KMS-11 (cell line): ENCODE results near the gene COL5A1.

ENCODE experiments used
- H2AFZ ChIP-seq: fragments of 200-600 bp; sonication (generic); 2 replicates; pipeline ENCODE4 v1.6.1; 2016; ENCODE audit warnings: antibody characterized with exemption, mixed run types, low read depth
- H3K27ac ChIP-seq: fragments of 200-600 bp; sonication (generic); 2 replicates; pipeline ENCODE4 v1.6.1; 2016; ENCODE audit warnings: mild to moderate bottlenecking, mixed run types
- H3K27me3 ChIP-seq: fragments of 200-600 bp; sonication (generic); 2 replicates; pipeline ENCODE4 v1.6.1; 2017; ENCODE audit warnings: mild to moderate bottlenecking, low read depth, mixed run types, moderate library complexity; ENCODE audit not compliant: insufficient read depth
- H3K36me3 ChIP-seq: fragments of 200-600 bp; sonication (generic); 2 replicates; pipeline ENCODE4 v1.6.1; 2017; ENCODE audit warnings: mild to moderate bottlenecking, mixed run types; ENCODE audit not compliant: insufficient read depth
- H3K4me1 ChIP-seq: fragments of 200-600 bp; sonication (generic); 2 replicates; pipeline ENCODE4 v1.6.1; 2016; ENCODE audit warnings: mild to moderate bottlenecking, low read depth, mixed run types; ENCODE audit not compliant: poor library complexity, severe bottlenecking
- H3K4me2 ChIP-seq: fragments of 200-600 bp; sonication (generic); 2 replicates; pipeline ENCODE4 v1.7.0; 2016; ENCODE audit warnings: mild to moderate bottlenecking, mixed run types
- H3K4me3 ChIP-seq: fragments of 200-600 bp; sonication (generic); IDR thresholded peaks from 2 replicates; pipeline ENCODE4 v1.6.1; 2017; ENCODE audit warnings: low read depth, low read length, mixed read lengths; ENCODE audit not compliant: insufficient read depth
- H3K79me2 ChIP-seq: fragments of 200-600 bp; sonication (generic); 2 replicates; pipeline ENCODE4 v1.6.1; 2016; ENCODE audit warnings: low read depth, mixed run types; ENCODE audit not compliant: insufficient read depth
- H3K9ac ChIP-seq: fragments of 200-600 bp; sonication (generic); 2 replicates; pipeline ENCODE4 v1.6.1; 2016; ENCODE audit warnings: mild to moderate bottlenecking, mixed run types
- H4K20me1 ChIP-seq: fragments of 200-600 bp; sonication (generic); 2 replicates; pipeline ENCODE4 v1.6.1; 2016; ENCODE audit warnings: mild to moderate bottlenecking, mixed run types; ENCODE audit not compliant: insufficient read depth
- TF ChIP-seq, protein P1 (sequence below): fragments of 200-600 bp; sonication (generic); conservative IDR thresholded peaks from 2 replicates; pipeline ENCODE4 v1.6.1; 2017; ENCODE audit warnings: low read depth, mild to moderate bottlenecking, antibody characterized with exemption, low read length, moderate library complexity, mixed read lengths

The COL5A1 gene

DNA sequence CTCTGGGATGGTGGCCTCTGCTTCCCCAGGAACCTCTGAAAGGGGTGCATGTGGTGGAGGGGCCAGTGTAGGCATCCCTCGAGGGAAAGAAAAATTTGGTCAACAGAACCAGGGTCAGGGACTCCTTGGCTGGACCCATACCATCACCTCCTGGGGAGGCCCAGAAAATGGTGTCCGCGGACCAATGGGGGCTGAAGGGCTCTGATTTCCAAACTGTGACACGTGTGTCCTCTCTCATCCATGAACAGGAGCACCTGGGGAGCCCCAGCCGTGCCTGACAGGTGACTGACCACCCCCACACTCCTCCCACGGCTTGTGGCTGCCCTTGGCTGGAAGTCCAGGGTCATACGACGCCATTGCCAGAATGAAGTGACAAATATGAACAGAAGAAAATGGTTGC lies 242.9 kb downstream of the COL5A1 start:
- H2AFZ ChIP-seq, result no peak overlapping the region
- peaks cover 20% of the 10 kb centered on the region; the same call in 1 of the 2 replicates for H3K27me3 ChIP-seq
- no peak overlapping the region for H3K27ac ChIP-seq
- H3K4me2 ChIP-seq, result no peak overlapping the region
- TF ChIP-seq, protein P1, sequence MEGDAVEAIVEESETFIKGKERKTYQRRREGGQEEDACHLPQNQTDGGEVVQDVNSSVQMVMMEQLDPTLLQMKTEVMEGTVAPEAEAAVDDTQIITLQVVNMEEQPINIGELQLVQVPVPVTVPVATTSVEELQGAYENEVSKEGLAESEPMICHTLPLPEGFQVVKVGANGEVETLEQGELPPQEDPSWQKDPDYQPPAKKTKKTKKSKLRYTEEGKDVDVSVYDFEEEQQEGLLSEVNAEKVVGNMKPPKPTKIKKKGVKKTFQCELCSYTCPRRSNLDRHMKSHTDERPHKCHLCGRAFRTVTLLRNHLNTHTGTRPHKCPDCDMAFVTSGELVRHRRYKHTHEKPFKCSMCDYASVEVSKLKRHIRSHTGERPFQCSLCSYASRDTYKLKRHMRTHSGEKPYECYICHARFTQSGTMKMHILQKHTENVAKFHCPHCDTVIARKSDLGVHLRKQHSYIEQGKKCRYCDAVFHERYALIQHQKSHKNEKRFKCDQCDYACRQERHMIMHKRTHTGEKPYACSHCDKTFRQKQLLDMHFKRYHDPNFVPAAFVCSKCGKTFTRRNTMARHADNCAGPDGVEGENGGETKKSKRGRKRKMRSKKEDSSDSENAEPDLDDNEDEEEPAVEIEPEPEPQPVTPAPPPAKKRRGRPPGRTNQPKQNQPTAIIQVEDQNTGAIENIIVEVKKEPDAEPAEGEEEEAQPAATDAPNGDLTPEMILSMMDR, result no peak
- H3K36me3 ChIP-seq, result no peaks in the 10 kb centered on the region
- no peaks in the 10 kb centered on the region for H4K20me1 ChIP-seq
- no peaks in the 10 kb centered on the region for H3K79me2 ChIP-seq
- no peak overlapping the region for H3K9ac ChIP-seq
- H3K4me1 ChIP-seq, result no peaks in the 10 kb centered on the region
- no peak overlapping the region for H3K4me3 ChIP-seq

GRCh38 chr9:134885001-134885678 lies 243.5 kb downstream of the COL5A1 start:
- Histone ChIP-seq H3K9ac (no peak overlapping the region), H3K4me1 (no peaks in the 10 kb centered on the region), H3K4me3 (no peak overlapping the region), H3K27me3 (peaks cover 20% of the 10 kb centered on the region; the same call in 1 of the 2 replicates), H2AFZ (no peak overlapping the region), H3K27ac (no peak overlapping the region), H3K79me2 (no peaks in the 10 kb centered on the region), H4K20me1 (no peaks in the 10 kb centered on the region), H3K4me2 (no peak overlapping the region), H3K36me3 (no peaks in the 10 kb centered on the region)
- TF ChIP-seq, protein P1, result no peak

GRCh38 chr9:134885679-134886412 lies 244.2 kb downstream of the COL5A1 start:
- Histone ChIP-seq H3K9ac (no peak overlapping the region), H3K36me3 (no peaks in the 10 kb centered on the region), H3K4me2 (no peak overlapping the region), H3K27ac (no peak overlapping the region), H3K4me1 (no peaks in the 10 kb centered on the region), H3K27me3 (peaks cover 24% of the 10 kb centered on the region; the same call in 1 of the 2 replicates), H2AFZ (no peak overlapping the region), H4K20me1 (no peaks in the 10 kb centered on the region), H3K4me3 (no peak overlapping the region), H3K79me2 (no peaks in the 10 kb centered on the region)
- TF ChIP-seq, protein P1, result no peak

DNA sequence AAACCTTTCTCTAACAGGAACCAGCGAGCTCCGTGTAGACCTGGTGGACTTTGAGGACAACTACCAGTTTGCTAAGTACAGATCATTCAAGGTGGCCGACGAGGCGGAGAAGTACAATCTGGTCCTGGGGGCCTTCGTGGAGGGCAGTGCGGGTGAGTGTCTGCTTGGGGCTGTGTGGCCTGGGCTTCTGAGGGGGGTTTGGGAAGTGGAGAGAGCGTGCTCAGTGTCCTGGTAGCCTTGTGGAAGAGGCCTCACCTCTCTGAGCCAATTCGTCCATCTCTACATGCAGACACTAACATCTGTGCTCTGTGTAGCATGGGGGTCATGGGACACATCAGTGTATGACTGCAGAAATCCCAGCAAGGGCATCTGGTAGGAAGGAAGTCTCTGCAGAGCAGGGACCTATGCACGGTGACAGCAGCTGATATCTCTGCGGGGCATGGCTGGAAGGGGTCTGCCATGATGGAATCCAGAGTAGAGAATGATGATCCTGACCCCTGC lies 244.9 kb downstream of the COL5A1 start:
- no peak overlapping the region for H3K27ac ChIP-seq
- no peaks in the 10 kb centered on the region for H3K79me2 ChIP-seq
- H3K36me3 ChIP-seq, result no peaks in the 10 kb centered on the region
- H3K9ac ChIP-seq, result no peak overlapping the region
- TF ChIP-seq, protein P1, result no peak
- no peak overlapping the region for H2AFZ ChIP-seq
- H4K20me1 ChIP-seq, result no peaks in the 10 kb centered on the region
- peaks cover 24% of the 10 kb centered on the region; the same call in 1 of the 2 replicates for H3K27me3 ChIP-seq
- no peaks in the 10 kb centered on the region for H3K4me1 ChIP-seq
- no peak overlapping the region for H3K4me3 ChIP-seq
- H3K4me2 ChIP-seq, result no peak overlapping the region
